HL-60 (cell line): ENCODE results near the gene CELF5.

Experiments used
- SPI1 ChIP-seq: IDR thresholded peaks from 2 replicates; pipeline ENCODE4 v1.6.1; 2012; ENCODE audit warnings: low read depth, mild to moderate bottlenecking, borderline replicate concordance
- TF ChIP-seq, protein P1 (sequence below): IDR thresholded peaks from one replicate; pipeline ENCODE4 v1.5.1; 2011; ENCODE audit warnings: low read length, control low read depth, inconsistent platforms; ENCODE audit not compliant: insufficient read depth
- TF ChIP-seq, protein P2 (sequence below): IDR thresholded peaks from 2 replicates; pipeline ENCODE4 v1.6.1; 2012; ENCODE audit warnings: low read depth; ENCODE audit not compliant: insufficient replicate concordance

DNA sequence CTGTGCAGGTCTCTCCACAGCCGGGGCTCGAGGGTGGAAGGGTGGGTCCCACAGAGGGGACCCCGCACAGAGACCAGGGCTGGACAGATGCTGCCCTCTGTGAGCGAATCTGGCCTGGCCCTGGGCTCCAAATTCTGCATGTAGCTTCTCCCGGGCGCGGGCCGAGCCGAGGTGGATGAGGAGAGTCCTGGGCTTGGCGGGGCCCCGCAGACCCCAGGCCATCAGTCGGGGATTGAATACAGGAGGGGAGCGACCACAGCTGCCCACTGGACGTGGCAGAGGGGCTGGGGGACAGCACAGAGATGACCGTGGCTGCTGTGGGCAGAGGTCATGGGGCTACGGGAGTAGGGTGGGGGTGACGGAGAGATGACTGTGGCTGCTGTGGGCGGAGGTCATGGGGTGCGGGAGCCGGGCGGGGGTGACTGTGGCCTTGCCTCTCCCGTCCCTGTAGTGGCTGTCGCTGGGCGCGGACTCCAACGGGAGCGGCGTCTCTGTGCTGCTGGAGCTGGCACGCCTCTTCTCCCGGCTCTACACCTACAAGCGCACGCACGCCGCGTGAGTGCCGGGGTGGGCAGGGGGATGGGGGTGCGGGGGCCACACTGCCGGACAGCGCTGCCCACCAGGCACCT is 23.3 kb upstream of the CELF5 start:
- TF ChIP-seq, protein P1, sequence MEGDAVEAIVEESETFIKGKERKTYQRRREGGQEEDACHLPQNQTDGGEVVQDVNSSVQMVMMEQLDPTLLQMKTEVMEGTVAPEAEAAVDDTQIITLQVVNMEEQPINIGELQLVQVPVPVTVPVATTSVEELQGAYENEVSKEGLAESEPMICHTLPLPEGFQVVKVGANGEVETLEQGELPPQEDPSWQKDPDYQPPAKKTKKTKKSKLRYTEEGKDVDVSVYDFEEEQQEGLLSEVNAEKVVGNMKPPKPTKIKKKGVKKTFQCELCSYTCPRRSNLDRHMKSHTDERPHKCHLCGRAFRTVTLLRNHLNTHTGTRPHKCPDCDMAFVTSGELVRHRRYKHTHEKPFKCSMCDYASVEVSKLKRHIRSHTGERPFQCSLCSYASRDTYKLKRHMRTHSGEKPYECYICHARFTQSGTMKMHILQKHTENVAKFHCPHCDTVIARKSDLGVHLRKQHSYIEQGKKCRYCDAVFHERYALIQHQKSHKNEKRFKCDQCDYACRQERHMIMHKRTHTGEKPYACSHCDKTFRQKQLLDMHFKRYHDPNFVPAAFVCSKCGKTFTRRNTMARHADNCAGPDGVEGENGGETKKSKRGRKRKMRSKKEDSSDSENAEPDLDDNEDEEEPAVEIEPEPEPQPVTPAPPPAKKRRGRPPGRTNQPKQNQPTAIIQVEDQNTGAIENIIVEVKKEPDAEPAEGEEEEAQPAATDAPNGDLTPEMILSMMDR, result no peak
- no peak for TF ChIP-seq SPI1
- TF ChIP-seq, protein P2, sequence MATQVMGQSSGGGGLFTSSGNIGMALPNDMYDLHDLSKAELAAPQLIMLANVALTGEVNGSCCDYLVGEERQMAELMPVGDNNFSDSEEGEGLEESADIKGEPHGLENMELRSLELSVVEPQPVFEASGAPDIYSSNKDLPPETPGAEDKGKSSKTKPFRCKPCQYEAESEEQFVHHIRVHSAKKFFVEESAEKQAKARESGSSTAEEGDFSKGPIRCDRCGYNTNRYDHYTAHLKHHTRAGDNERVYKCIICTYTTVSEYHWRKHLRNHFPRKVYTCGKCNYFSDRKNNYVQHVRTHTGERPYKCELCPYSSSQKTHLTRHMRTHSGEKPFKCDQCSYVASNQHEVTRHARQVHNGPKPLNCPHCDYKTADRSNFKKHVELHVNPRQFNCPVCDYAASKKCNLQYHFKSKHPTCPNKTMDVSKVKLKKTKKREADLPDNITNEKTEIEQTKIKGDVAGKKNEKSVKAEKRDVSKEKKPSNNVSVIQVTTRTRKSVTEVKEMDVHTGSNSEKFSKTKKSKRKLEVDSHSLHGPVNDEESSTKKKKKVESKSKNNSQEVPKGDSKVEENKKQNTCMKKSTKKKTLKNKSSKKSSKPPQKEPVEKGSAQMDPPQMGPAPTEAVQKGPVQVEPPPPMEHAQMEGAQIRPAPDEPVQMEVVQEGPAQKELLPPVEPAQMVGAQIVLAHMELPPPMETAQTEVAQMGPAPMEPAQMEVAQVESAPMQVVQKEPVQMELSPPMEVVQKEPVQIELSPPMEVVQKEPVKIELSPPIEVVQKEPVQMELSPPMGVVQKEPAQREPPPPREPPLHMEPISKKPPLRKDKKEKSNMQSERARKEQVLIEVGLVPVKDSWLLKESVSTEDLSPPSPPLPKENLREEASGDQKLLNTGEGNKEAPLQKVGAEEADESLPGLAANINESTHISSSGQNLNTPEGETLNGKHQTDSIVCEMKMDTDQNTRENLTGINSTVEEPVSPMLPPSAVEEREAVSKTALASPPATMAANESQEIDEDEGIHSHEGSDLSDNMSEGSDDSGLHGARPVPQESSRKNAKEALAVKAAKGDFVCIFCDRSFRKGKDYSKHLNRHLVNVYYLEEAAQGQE, result no peak
